Epithelial cell of esophagus (primary cell): ENCODE measurements around the gene AUTS2.

Experiments
- DNase-seq: peaks from one replicate; pipeline ENCODE4 v3.0.0; 2010; ENCODE audit warnings: low read depth
- H3K4me3 ChIP-seq: 2 replicates; pipeline ENCODE4 v1.5.1; 2011; ENCODE audit warnings: mild to moderate bottlenecking, low read length, control low read depth
- CTCF ChIP-seq: IDR thresholded peaks from 2 replicates; pipeline ENCODE4 v1.5.1; 2011; ENCODE audit warnings: low read depth, mild to moderate bottlenecking, low read length, control low read depth, inconsistent platforms; ENCODE audit not compliant: insufficient read depth; ENCODE audit errors: missing control alignments

The AUTS2 gene

GRCh38 chr7:70788276-70788675 is 1190.0 kb downstream of the AUTS2 start:
- H3K4me3 ChIP-seq, result no peak overlapping the region
- DNase-seq, result no peak
- no peak for TF ChIP-seq CTCF

GRCh38 chr7:70789481-70790214 is 1191.4 kb downstream of the AUTS2 start:
- no peak overlapping the region for H3K4me3 ChIP-seq
- no peak for TF ChIP-seq CTCF
- DNase-seq, result no peak

- no peak for DNase-seq
- no peak for TF ChIP-seq CTCF
- H3K4me3 ChIP-seq, result no peak overlapping the region
These were observed 1192.2 kb downstream of the AUTS2 start for GRCh38 chr7:70790215-70791073.

GRCh38 chr7:70791341-70791740 is 1193.1 kb downstream of the AUTS2 start:
- DNase-seq, result no peak
- TF ChIP-seq CTCF, result no peak
- no peak overlapping the region for H3K4me3 ChIP-seq

- no peak for DNase-seq
- no peak for TF ChIP-seq CTCF
- H3K4me3 ChIP-seq, result no peak overlapping the region
These were observed 1194.8 kb downstream of the AUTS2 start for GRCh38 chr7:70793060-70793459.

GRCh38 chr7:70793821-70794220 is 1195.5 kb downstream of the AUTS2 start:
- no peak for DNase-seq
- no peak overlapping the region for H3K4me3 ChIP-seq
- no peak for TF ChIP-seq CTCF
